ENCODE results near the gene LAX1. TPM values are rescaled to one million over a fixed set of nuclear protein-coding genes. Genes with fewer than 3 reads are reported as not detected.

LAX1 gene
- total RNA-seq, 4 donors from 2014 or later: 1.2 to 5.4 TPM; not detected in 2

- intact Hi-C loops (cut with DNase I; ENCODE audit: low total_unique reads) (no loop called here), in situ Hi-C loops (cut with MboI; ENCODE audit: low pct_ligation_motif_present in 1 of 4, low pct_unique_long_range_greater_than_20kb in 1 of 4, low sequenced_read_pairs in 3 of 4) (no loop called here)
- H3K36me3 ChIP-seq: no peaks in the 10 kb centered on the region
- H3K27me3 ChIP-seq: no peaks in the 10 kb centered on the region
- TF ChIP-seq CTCF (IDR thresholded peaks at IDR 0.05) (no peak), POLR2AphosphoS5 (IDR thresholded peaks at IDR 0.05) (no peak), EP300 (IDR thresholded peaks at IDR 0.05; ENCODE audit: low read depth) (no peak), POLR2A (IDR thresholded peaks at IDR 0.05) (no peak)
- H3K9me3 ChIP-seq: no peaks in the 10 kb centered on the region
- H3K4me1 ChIP-seq: peaks cover 11 to 29% (median 18%) of the 10 kb centered on the region in 4 donors
- H3K4me3 ChIP-seq: no peak overlapping the region
- 60 to 97% methylated on average over 5 to 7 of the region's 7 CpGs for WGBS, 2 donors (ENCODE audit: low coverage in 1 of 2)
- no peak for DNase-seq
- H3K27ac ChIP-seq: peak overlapping the region; percentile 34 to 86 (median 62)
Observed at GRCh38 chr1:203771901-203772301, 6.9 kb downstream of the LAX1 start.

GRCh38 chr1:203772836-203773235, 7.9 kb downstream of the LAX1 start:
- intact Hi-C loops (cut with DNase I; ENCODE audit: low total_unique reads) (no loop called here), in situ Hi-C loops (cut with MboI; ENCODE audit: low pct_ligation_motif_present in 1 of 4, low pct_unique_long_range_greater_than_20kb in 1 of 4, low sequenced_read_pairs in 3 of 4) (no loop called here)
- Histone ChIP-seq H3K36me3 (no peaks in the 10 kb centered on the region), H3K4me1 (peaks cover 11 to 29% (median 18%) of the 10 kb centered on the region in 4 donors), H3K9me3 (no peaks in the 10 kb centered on the region), H3K27me3 (no peaks in the 10 kb centered on the region), H3K4me3 (no peak overlapping the region), H3K27ac (no peak overlapping the region)
- TF ChIP-seq EP300 (IDR thresholded peaks at IDR 0.05; ENCODE audit: low read depth) (no peak), CTCF (IDR thresholded peaks at IDR 0.05) (no peak), POLR2A (IDR thresholded peaks at IDR 0.05) (no peak), POLR2AphosphoS5 (IDR thresholded peaks at IDR 0.05) (no peak)
- 60 to 100% methylated on average over 1 of the region's 1 CpG for WGBS, 2 donors (ENCODE audit: low coverage in 1 of 2)
- DNase-seq: no peak

- TF ChIP-seq EP300 (IDR thresholded peaks at IDR 0.05; ENCODE audit: low read depth) (no peak), CTCF (IDR thresholded peaks at IDR 0.05) (peak in 2 of 5 experiments; percentile 9 to 20), POLR2AphosphoS5 (IDR thresholded peaks at IDR 0.05) (no peak)
- H3K4me1 ChIP-seq: peaks cover 0 to 6% (median under 1%) of the 10 kb centered on the region in 4 donors
- 7 to 63% methylated on average over 1 to 4 of the region's 4 CpGs for WGBS, 2 donors (ENCODE audit: low coverage in 1 of 2)
- no peaks in the 10 kb centered on the region for H3K9me3 ChIP-seq
- no peak overlapping the region for H3K27ac ChIP-seq
- in situ Hi-C loops (cut with MboI; ENCODE audit: low pct_ligation_motif_present in 1 of 4, low pct_unique_long_range_greater_than_20kb in 1 of 4, low sequenced_read_pairs in 3 of 4) (no loop called here), intact Hi-C loops (cut with DNase I; ENCODE audit: low total_unique reads) (no loop called here)
- no peaks in the 10 kb centered on the region for H3K27me3 ChIP-seq
- no peaks in the 10 kb centered on the region for H3K36me3 ChIP-seq
- H3K4me3 ChIP-seq: no peak overlapping the region
- no peak for DNase-seq
Observed at GRCh38 chr1:203776636-203777035, 11.7 kb downstream of the LAX1 start.

- no peak overlapping the region for H3K27ac ChIP-seq
- no peaks in the 10 kb centered on the region for H3K9me3 ChIP-seq
- no peaks in the 10 kb centered on the region for H3K36me3 ChIP-seq
- DNase-seq: no peak
- intact Hi-C loops (cut with DNase I; ENCODE audit: low total_unique reads): no loop called here
- no peaks in the 10 kb centered on the region for H3K27me3 ChIP-seq
- no peak overlapping the region for H3K4me3 ChIP-seq
- in situ Hi-C loops (cut with MboI; ENCODE audit: low pct_ligation_motif_present in 1 of 4, low pct_unique_long_range_greater_than_20kb in 1 of 4, low sequenced_read_pairs in 3 of 4): no loop called here
- TF ChIP-seq POLR2AphosphoS5 (IDR thresholded peaks at IDR 0.05): no peak
- no peak for TF ChIP-seq CTCF (IDR thresholded peaks at IDR 0.05)
- no peak for TF ChIP-seq POLR2A (IDR thresholded peaks at IDR 0.05)
- TF ChIP-seq EP300 (IDR thresholded peaks at IDR 0.05; ENCODE audit: low read depth): no peak
- no peaks in the 10 kb centered on the region for H3K4me1 ChIP-seq
- WGBS, 2 donors (ENCODE audit: low coverage in 1 of 2): 70 to 80% methylated on average over 2 to 3 of the region's 3 CpGs
Observed at GRCh38 chr1:203777596-203777995, 12.6 kb downstream of the LAX1 start.
